NCI-H2196 treated with DMSO at 0.1 percent for 48 hours (cell line): Measurements from ENCODE around the gene MYH14.
"Not testable (repeated sequence)": the region's sequence is repeated elsewhere in the genome, so short reads cannot be mapped to it uniquely, and the experiment has no call there.

Experiments
- DNase-seq: peaks from one replicate; lab custom pipeline; 2025; ENCODE audit not compliant: unreplicated experiment; lab: John Stamatoyannopoulos, UW

Gene MYH14

DNA sequence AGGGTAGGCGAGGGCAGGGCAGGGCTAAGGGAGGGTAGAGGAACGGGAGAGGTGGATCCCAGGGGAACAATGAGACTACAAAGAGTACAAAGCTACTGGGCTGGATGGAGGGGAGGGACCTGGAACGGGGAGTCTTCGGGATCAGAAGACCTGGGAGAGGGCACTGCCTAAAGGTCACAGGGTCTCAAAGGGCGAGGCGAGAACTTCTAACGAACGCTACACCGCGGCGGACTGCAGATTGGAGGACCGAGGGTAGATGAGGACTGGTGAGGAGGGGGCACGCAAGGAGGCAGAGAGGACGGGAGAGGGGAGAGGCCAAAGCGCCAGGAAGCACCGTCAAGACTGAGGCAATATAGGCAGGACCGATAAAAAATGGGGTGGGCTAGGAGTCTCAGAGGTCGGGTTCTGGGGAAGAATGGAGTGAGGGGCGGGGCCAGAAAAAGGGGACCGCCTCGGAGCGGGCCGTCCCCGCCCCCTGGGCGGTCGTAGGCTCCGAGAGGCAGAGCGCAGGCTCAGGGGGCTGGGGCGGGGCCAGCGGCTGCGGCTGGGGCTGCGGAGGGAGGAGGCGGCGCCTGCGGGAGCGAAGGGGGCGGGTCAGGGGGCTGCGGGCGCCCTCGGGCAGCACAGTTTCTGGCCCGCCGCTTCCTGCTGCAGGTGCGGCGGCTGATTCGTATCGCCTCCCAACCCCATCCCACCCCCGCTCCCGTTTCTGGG, 127.1 kb downstream of the MYH14 start:
- DNase-seq: peak; percentile 90

GRCh38 chr19:50331221-50331993, 128.0 kb downstream of the MYH14 start:
- DNase-seq: no peak

DNA sequence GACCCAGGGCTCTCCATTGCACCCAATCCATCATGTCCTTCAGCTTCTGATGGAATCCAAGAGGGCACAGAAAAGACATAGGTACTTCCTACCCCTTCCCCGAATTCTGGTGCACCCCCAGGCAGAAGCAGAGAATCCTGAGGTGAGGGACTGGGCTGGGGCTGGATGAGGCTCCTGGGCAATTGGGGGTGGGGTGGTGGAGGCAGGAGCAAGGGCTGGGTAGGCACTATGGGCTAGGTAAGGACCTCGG, 128.5 kb downstream of the MYH14 start:
- no peak for DNase-seq

DNA sequence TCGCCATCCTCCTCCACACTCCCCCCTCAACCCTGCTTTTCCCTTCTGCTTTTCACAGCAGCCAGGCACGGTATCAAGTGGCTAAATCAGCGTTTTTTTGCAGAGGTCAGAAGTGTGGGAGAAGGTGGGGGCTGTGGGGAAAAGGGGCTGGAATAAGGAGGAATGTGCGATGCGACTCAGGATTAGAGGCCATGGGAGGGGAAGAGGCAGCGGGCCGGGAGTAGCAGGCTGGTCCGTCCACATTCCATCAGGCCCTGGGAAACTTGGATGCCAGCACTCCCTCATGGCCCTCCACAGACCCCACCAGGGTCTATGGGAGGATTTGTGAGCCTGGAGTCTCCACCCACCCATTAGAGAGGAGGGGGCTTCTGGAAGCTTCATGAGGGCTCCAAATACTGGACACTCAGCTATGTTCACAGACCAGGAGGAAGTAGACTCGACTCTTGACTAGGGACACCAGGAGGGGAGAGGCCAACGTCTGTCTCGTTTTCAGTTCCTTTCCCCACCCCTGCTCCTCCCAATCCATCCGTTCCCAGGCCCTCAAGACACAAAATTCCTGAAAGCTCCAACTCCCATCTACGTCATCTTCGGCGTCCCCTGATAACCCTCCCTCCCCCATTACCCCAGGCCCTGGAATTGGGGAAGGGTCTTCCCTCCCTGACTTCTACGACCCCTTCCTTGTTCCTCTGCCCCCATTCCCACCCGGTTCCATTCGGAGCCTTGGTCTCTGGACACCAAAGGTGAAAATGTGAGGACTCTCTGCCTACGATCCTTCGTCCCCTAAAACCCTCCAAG, 129.0 kb downstream of the MYH14 start:
- DNase-seq: no peak

DNA sequence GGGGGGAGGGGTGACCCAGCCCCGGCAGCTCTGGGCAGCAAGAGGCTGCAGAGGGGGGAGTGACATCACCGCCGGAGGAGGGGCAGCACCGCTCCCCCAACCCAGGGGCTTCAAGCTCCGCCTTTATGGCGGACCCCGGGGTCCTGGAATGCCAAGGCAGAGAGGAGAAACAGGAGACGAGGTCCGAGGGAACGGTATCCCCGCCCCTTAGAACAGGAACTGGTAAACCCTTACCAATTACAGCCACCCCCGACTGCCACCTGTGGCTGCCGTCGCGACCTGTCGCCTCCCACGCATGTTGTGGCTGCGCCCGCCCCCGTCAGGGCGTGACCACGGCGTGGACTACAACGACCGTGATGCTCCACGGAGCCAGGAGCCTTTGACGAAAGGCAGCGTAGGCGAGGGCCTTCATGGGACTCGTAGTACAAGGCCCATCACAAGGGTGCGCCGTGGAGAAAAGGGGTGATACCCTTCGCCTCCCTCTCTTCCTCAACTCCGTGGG, 129.9 kb downstream of the MYH14 start:
- peak; percentile 82 for DNase-seq

- DNase-seq: peak; percentile 82
Measured at GRCh38 chr19:50333737-50334617, 130.6 kb downstream of the MYH14 start.

DNA sequence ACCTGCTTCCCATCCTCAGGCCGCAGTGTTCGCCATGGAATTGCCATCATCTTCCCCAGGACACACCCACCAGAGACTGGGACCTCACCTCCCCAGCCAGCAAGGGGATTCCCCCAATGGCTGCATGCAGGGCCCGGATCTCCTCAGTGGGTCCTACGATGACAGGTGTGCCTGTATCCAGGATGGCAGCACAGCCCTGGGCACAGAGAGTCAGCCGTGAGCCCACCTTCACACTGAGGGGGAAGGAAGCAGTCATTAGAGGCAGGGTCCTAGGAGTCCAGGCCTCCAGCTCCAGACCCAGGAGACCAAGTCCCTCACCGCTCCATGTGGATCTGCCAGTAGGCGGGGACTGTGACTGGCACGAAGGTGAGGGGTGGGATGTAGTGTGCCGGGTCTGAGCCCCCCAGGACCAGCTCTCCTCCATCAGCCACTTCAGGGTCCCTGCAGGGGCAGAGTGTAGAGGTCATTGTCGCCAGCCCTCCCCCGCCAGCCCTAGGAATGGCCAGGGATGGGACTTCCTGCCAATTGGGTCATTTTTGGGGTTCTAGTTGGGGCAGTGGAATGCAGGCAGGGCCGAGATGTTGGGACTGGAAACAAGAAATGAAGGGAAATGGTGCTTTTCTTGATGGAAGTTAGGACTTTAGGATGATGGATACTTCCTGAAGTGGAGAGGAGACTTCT, 131.5 kb downstream of the MYH14 start:
- no peak for DNase-seq

- DNase-seq: not testable (repeated sequence)
Measured at GRCh38 chr19:50337031-50337430, 133.6 kb downstream of the MYH14 start.

DNA sequence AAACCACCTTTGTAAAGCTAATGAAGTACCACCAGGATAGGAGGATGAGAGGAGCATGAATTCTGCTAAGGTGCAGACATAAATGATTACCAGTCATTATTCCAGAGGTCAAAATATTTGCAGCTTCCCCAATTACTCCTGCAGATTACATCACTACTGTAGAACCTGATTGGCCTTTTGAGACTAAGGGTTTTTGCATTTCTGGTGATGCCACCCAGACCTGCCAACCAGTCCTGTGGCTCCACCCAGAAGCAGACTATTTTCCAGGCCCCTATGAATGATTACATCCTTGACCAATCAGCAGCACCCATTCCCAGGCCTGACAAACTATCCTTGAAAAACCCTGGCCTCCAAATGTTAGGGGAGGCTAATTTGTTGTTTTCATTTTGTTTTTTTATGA, 136.9 kb downstream of the MYH14 start:
- DNase-seq: no peak

DNA sequence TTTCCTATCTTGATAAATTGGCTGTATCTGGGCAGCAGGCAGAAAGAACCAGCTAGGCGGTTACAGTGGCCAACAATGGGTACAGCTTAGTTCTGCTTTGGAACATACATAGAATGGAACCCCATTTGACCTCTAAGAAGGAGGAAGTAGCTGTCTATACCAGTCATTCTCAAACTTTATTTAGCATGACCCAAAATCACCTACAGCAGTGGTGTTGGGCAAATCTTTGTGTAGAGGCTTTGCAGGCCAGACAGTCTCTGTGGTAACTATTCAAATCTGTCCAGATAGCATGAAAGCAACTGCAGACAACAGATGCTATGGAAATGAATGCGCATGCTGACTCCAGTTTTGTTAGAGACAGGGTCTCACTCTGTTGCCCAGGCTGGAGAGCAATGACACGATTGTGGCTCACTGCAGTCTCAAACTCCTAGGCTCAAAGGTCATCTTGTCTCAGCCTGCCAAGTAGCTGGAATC, 137.7 kb downstream of the MYH14 start:
- DNase-seq: no peak

GRCh38 chr19:50344661-50345318, 141.4 kb downstream of the MYH14 start:
- DNase-seq: no peak

GRCh38 chr19:50347089-50347581, 143.7 kb downstream of the MYH14 start:
- DNase-seq: not testable (repeated sequence)

DNA sequence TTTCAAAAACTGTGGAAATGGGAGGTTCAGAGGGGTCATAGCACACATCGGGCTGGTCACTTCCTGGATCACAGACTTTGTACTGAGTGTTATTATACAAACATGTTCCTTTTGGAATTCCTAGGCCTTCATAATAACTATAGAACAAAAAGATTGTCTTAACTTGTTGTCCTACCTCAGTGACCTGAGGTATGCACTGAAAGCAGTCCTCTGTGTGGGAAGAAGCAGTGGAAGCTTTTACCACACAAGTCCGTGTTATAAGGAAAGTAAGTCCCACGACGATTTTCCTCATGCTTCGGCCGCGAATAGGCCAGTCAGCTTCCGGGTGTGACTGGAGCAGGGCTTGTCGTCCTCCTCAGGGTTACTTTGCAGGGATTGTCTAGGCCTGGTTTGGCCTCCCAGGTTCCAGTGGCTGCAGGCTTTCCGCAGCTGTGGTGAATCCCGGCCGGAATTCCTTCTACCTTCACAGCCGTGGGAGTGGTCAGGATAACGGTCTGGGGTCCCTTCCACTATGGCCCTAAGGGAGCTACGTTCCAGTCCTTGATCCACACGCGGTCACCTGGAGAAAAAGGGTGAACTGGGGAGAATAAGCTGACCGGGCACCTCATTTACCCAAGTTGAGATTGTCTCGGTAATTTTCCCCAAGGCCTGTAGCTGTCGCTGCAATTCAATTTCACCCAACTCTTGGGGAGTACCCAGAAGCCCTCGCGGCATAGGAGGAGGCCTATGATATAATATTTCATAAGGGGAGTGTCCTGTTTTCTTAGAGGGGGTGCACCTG, 146.0 kb downstream of the MYH14 start:
- no peak for DNase-seq

DNA sequence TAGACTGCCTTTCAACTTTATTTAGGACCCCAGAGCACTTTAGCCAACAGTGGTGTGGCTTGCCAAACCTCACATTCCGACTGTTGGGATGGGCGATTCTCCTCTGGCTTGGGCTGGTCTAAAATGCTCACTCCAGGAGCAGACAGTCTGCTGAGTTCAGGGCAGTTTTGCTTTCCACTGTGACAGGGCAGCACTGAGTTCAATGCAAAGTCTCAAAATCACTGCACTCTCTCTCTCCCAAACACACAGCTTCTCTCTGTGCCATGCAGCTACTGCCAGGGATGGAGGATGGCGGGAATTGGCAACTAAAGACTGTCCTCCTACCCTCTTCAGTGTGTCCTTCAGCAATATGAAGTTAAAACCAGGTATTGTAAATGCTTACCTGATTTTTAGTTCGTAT, 148.8 kb downstream of the MYH14 start:
- DNase-seq: no peak

GRCh38 chr19:50353487-50353880, 150.1 kb downstream of the MYH14 start:
- not testable (repeated sequence) for DNase-seq

- no peak for DNase-seq
Measured at GRCh38 chr19:50356691-50357177, 153.3 kb downstream of the MYH14 start.

- peak; percentile 67 for DNase-seq
Measured at GRCh38 chr19:50357178-50358100, 154.0 kb downstream of the MYH14 start.
